Activated CD8-positive, alpha-beta memory T cell treated with anti-CD3 and anti-CD28 coated beads for 1 hour (primary cell): Measurements from ENCODE around the gene DRAM1.
"Not testable (repeated sequence)": the region's sequence is repeated elsewhere in the genome, so short reads cannot be mapped to it uniquely, and the experiment has no call there.

Experiments
- DNase-seq, 2 donors: peaks; one replicate each; pipeline ENCODE4 v3.0.0-alpha.2; 2020; ENCODE audit warnings: low read depth in 1 of 2; ENCODE audit errors: extremely low read depth in 1 of 2

DRAM1 gene

DNA sequence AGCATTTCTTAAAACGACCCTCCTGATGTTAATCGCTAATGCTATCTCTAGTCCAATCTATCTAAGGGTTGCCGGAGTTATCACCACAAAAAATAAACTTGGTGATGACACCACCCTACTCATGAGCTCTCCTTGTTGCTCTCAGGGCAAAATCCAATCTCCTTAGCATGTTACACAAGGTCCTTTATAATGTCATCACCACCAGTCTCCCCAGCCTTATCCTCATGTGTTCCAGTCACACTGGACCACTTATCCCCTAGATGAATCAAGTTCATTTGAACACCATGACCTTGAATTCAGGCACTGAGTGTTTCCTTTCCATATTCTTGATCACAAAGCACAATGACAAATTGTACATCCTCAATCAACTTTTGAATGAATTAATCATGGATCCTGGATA is 19.0 kb upstream of the DRAM1 start:
- DNase-seq, result no peak

DNA sequence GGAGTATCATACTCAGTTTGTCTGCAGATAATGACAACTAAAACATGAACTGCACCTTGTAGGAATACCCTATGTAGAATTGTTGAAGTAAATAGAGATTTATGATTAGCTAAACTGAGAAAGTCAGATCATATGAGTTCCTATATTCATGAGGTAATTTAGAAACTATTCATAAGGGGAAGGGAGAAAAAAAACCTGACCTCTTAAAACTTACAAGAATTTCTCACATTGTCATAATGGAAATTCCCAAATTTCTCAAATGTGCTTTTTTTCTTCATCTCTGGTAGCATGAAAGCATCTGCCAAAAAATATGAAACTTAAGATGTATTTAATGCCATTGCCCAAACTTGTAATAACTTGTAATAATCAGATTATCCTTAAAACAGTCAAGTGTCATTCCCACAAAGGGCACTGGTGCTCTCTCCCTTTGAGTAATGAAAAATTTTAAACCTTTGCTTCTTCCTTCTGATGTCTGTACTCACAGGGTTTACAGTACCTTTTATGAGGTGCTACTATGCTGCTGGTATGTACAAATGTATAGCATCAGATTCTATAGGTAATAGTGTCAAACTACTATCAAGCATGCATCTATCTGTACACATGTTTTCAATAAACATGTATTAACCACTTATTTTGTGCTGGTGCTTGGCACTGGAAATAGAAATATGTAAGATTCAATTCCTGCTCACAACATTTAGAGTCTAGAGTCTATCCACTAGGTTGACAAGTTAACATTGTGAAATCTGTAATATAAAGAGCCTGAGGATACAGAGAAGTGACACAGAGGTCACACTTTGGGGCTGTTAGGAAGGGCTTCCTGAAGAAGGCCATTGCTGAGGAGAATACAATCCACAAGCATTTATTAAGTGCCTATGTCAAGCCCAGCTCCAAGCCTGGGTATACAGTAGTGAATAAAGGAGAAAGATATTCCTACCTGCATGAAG is 17.4 kb upstream of the DRAM1 start:
- no peak for DNase-seq

DNA sequence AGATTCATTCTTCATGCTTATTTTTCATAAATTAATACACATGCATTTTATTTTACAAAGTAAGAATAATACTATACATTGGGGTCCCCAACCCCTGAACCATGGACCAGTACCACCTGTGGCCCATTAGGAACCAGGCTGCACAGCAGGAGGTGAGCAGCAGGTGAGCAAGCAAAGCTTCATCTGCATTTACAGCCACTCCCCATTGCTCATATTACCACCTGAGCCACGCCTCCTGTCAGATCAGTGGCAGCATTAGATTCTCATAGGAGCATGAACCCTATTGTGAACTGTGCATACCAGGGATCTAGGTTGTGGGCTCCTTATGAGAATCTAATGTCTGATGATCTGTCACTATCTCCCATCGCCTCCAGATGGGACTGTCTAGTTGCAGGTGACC is 15.7 kb upstream of the DRAM1 start:
- DNase-seq, result not testable (repeated sequence)

- no peak for DNase-seq
Observed at GRCh38 chr12:101862245-101862644, 15.1 kb upstream of the DRAM1 start.

DNA sequence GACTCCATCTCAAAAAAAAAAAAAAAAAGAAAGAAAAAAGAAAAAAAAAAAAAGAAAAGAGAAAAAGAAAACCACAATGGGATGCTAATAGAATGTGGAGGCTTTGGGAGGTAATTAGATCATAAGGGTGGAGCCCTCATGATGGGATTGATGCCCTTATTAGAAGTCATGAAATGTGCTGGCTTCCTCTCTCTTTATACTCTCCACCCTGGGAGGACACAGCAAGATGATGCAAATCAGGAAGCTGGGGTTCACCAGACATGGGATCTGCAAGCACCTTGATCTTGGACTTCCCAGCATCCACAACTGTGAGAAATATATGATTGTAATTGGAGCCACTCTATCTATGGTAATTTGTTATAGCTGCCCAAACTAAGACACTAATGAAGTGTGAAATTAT is 13.4 kb upstream of the DRAM1 start:
- no peak for DNase-seq

DNA sequence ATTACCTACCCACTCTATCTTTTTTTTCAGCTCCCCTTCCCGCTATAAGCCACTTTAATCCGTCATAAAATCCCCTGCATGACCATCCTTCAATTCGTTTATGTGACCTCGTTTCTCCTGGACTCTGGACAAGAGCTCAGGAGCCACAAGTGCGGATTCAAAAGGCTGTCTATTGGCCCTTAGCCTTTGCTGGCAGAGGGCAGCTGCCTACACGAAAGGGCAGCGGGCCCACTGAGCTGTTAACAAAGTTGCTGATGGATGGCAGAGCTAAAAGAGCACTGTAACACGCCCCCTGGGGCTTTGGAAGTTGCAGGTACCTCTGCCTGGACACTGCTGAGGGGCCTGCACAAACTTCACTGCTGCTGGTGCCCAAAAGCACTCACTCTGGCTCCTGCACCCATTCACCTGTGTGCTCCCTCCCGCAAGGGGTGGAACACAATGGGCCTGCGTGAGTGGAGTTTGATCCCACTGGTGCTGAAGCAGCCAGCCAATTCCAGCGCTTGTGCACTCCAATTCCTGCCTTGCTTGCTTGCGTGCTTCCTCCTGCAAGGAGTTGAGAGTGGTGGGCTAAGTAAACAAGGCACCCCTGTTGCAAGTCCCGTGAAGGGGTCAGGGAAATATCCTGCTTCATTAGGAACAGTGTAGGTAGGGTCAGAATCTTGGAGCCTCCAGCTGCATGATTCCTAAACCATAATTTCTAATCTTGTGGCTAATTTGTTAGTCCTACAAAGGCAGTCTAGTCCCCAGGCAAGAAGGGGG is 10.6 kb upstream of the DRAM1 start:
- DNase-seq, result no peak

GRCh38 chr12:101867619-101868018 is 9.8 kb upstream of the DRAM1 start:
- not testable (repeated sequence) for DNase-seq

DNA sequence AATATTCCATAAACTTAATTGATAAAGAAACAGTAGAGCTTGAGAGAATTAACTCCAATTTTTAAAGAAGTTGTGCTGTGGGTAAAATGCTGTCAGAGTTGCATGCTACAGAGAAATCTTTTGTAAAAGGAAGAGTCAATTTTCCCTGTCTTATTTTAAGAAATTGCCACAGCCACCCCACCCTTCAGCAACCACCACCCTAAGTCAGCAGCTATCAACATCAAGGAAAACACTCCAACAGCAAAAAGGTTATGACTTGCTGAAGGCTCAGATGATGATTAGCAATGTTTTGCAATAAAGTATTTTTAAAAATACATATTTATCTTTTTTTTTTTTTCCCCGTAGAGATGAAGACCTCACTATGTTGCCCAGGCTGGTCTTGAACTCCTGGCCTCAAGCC is 6.5 kb upstream of the DRAM1 start:
- no peak for DNase-seq

DNA sequence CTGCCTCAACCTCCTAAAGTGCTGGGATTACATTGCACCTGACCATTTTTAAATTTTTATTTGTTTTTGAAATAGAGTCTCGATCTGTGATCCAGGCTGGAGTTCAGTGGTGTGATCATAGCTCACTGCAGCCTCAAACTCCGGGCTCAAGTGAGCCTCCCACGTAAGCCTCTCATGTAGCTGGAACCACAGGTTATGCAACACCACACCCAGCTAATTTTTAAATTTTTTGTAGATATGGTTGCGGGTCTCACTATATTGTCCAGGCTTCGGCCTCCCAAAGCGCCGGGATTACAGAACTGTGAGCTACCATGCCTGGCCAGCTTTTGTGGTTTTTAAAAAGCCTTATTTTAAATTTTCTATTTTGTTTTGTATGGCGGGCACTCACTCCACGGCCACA is 2.2 kb upstream of the DRAM1 start:
- DNase-seq, result no peak

- no peak for DNase-seq
Observed at GRCh38 chr12:101876322-101876860, 989 bp upstream of the DRAM1 start.

- peak in 1 of 2 donors; percentile 3 for DNase-seq
Observed at GRCh38 chr12:101877806-101878242, 444 bp downstream of the DRAM1 start.

DNA sequence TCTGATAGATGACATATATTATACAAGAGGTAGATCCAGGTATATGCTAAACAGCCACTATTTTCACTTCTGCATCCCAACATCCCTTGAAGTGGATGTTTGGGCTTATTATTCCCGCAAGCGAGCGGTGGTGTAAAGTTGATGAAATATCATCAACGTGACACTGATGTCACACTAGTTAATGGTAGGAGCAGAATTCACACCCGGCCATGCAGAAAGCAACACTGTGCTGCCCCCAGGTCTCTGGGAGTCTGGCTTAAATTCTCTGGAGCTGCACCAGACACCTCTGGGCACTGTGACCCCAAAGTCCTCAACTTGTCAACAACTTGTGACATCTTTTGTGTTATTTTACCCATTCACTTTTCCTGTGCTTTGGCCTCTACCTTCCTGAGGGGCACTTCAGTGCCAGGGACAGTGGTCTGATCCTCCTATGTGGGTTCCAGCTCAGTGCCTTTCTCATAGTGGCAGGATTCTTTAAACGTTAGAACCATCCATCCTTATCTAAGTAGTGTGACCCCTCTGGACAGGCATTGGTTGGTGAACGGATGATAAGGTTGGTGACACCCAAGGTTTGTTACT is 952 bp downstream of the DRAM1 start:
- DNase-seq, result no peak

GRCh38 chr12:101880769-101881168 is 3.4 kb downstream of the DRAM1 start:
- DNase-seq, result no peak

GRCh38 chr12:101881228-101881627 is 3.8 kb downstream of the DRAM1 start:
- DNase-seq, result no peak

- no peak for DNase-seq
Observed at GRCh38 chr12:101884174-101884573, 6.8 kb downstream of the DRAM1 start.

GRCh38 chr12:101884781-101885340 is 7.5 kb downstream of the DRAM1 start:
- not testable (repeated sequence) for DNase-seq

- DNase-seq, result no peak
Observed at GRCh38 chr12:101885912-101886561, 8.7 kb downstream of the DRAM1 start.

DNA sequence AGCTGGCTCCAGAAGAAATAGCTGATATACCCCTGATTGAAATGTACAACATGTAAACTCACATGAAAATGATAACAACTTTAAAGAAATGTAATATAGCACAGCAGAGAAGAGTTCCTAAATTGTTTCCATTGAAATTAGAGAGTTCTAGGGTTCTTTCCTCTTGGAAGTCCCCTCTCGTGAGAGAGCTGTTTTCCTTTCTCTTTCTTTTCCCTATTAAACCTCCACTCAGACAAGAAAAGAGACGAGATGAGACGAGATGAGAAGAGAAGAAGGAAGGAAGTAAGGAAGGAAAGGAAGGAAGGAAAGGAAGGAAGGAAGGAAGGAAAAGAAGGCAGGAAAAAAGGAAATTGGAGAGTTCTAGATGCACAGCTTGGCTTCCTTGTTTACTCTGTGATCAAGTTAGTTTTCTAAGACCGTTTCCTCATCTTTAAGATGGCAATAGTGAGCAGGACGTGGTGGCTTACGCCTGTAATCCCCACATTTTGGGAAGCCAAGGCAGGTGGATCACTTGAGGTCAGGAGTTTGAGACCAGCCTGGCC is 11.9 kb downstream of the DRAM1 start:
- no peak for DNase-seq

DNA sequence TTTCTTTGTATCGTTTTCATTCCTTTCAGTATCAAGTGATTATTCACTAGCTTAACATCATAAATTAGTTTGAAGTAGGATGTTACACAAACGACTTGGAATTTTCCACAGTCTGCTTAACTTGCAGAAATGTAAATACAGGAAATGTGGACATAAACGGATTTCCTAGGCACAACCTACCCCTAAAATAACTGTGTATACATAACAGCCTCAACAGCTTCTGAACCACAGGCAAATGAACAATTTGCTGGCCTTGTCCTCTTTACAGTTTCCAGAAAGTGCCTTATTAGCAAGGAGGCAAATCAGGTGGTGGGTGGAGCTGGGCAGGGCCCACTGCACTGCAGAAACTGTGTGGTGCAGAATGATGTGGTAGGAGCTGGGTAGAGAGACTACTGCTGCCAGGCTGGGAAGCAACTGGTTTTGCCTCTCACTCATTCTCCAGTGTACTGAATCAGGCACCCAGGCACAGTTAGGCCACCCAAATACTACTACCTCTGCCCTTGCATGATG is 14.1 kb downstream of the DRAM1 start:
- DNase-seq, result no peak

DNA sequence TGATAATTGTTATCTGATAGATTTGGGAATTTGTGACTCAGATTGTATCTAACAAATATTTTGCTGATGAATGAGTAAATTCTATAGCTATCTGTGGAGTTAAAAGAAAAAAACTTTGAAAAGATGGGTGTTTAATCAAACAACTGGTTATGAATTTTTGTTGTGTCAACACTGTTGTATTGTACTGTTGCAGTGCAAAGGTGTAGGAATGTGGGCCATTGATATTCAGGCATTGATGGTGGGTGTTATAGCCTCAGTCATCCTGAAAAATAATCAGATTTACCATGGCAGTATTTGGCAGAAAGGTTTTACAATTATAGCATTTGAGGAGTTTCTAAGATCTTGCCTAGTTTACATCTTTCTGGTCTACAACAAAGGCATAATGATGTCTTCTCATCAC is 15.4 kb downstream of the DRAM1 start:
- DNase-seq, result no peak
